HepG2 (cell line): ENCODE results near the gene PHKG1. TPM values are rescaled to one million over a fixed set of nuclear protein-coding genes. Genes with fewer than 3 reads are reported as not detected.

ENCODE experiments used
- AGO2 ChIP-seq: fragments of 200-400 bp; formaldehyde crosslinking; optimal IDR thresholded peaks from 2 replicates; pipeline ENCODE3; 2017; ENCODE audit warnings: mild to moderate bottlenecking, low read depth, low read length, moderate library complexity
- CEBPB ChIP-seq: IDR thresholded peaks from 2 replicates; pipeline ENCODE4 v1.6.1; 2011; ENCODE audit warnings: low read depth, low read length, improper control_type of control experiment, borderline replicate concordance
- FOXK2 ChIP-seq: fragments of 450-650 bp; IDR thresholded peaks from 2 replicates; pipeline ENCODE4 v1.6.1; 2016
- GATAD1 ChIP-seq: IDR thresholded peaks from 2 replicates; pipeline ENCODE4 v1.6.1; 2016; ENCODE audit warnings: missing genetic modification reagents, missing compliant biosample characterization
- IRX3 ChIP-seq: sonication (generic); formaldehyde crosslinking; IDR thresholded peaks from 2 replicates; pipeline ENCODE4 v1.8.1; 2023; ENCODE audit warnings: mild to moderate bottlenecking, low read depth, missing genetic modification reagents, borderline replicate concordance
- MED13 ChIP-seq: sonication (generic); formaldehyde crosslinking; IDR thresholded peaks from 2 replicates; pipeline ENCODE4 v1.5.0; 2020; ENCODE audit warnings: missing genetic modification reagents
- RORA ChIP-seq: sonication (generic); formaldehyde crosslinking; IDR thresholded peaks from 2 replicates; pipeline ENCODE4 v1.5.0; 2020; ENCODE audit warnings: mild to moderate bottlenecking, missing genetic modification reagents, moderate library complexity
- SP140L ChIP-seq: sonication (generic); formaldehyde crosslinking; IDR thresholded peaks from 2 replicates; pipeline ENCODE4 v1.4.0; 2020; ENCODE audit warnings: missing genetic modification reagents, borderline replicate concordance
- SRSF4 ChIP-seq: fragments of 200-400 bp; formaldehyde crosslinking; IDR thresholded peaks from one replicate; pipeline ENCODE4 v1.6.1; 2018; ENCODE audit warnings: mild to moderate bottlenecking, low read depth, low read length, moderate library complexity; ENCODE audit not compliant: poor library complexity, severe bottlenecking
- THAP11 ChIP-seq: IDR thresholded peaks from 2 replicates; pipeline ENCODE4 v1.6.1; 2016; ENCODE audit warnings: missing biosample characterization, missing genetic modification reagents
- TOPORS ChIP-seq: sonication (generic); formaldehyde crosslinking; IDR thresholded peaks from 2 replicates; pipeline ENCODE4 v1.8.0; 2023; ENCODE audit warnings: mild to moderate bottlenecking, missing genetic modification reagents
- YEATS2 ChIP-seq: sonication (generic); formaldehyde crosslinking; IDR thresholded peaks from 2 replicates; pipeline ENCODE4 v1.4.0; 2020; ENCODE audit warnings: missing genetic modification reagents, borderline replicate concordance
- ZC3H13 ChIP-seq: sonication (generic); formaldehyde crosslinking; IDR thresholded peaks from 2 replicates; pipeline ENCODE4 v1.8.1; 2023; ENCODE audit warnings: mild to moderate bottlenecking, missing genetic modification reagents, moderate library complexity
- ZFP37 ChIP-seq: sonication (generic); formaldehyde crosslinking; IDR thresholded peaks from 2 replicates; pipeline ENCODE4 v1.4.0; 2020; ENCODE audit warnings: missing genetic modification reagents, borderline replicate concordance
- ZNF672 ChIP-seq: sonication (generic); formaldehyde crosslinking; IDR thresholded peaks from 2 replicates; pipeline ENCODE4 v1.8.1; 2022; ENCODE audit warnings: missing genetic modification reagents
- ZNF75D ChIP-seq: sonication (generic); formaldehyde crosslinking; IDR thresholded peaks from 2 replicates; pipeline ENCODE4 v1.8.1; 2023; ENCODE audit warnings: missing genetic modification reagents, mild to moderate bottlenecking, borderline replicate concordance
- ZNF883 ChIP-seq: sonication (generic); formaldehyde crosslinking; IDR thresholded peaks from 2 replicates; pipeline ENCODE4 v1.5.1; 2020; ENCODE audit warnings: mild to moderate bottlenecking, missing genetic modification reagents; ENCODE audit errors: not compliant biosample characterization
- polyA plus RNA-seq, 8 experiments: library from polyadenylated mRNA; depleted of rRNA in 3 of 8; stranded (reverse) in 7 of 8; unstranded in 1 of 8; fragments of >200 nt; fragmentation: Illumina TruSeq in 4 of 8; extraction: Trizol in 4 of 8; gene quantifications; 2 replicates each; pipeline versions ENCODE4 v1.2.1 to v1.2.3, GENCODE V29; 2011 to 2016; ENCODE audit warnings: low read depth in 4 of 8, missing spikeins in 1 of 8, mixed read lengths in 1 of 8; ENCODE audit not compliant: insufficient read depth in 1 of 8
- total RNA-seq, 5 experiments: library from RNA; depleted of rRNA; stranded (reverse); fragments of >200 nt; fragmentation: Illumina TruSeq; extraction: Trizol; gene quantifications; 2 replicates each; pipeline ENCODE4 v1.2.3, GENCODE V29; 2016; ENCODE audit warnings: low read depth in 1 of 5
- TF ChIP-seq, protein P1 (sequence below): sonication (generic); formaldehyde crosslinking; IDR thresholded peaks from 2 replicates; pipeline ENCODE4 v1.5.1; 2020; ENCODE audit warnings: missing genetic modification reagents, mild to moderate bottlenecking, borderline replicate concordance
- TF ChIP-seq, protein P2 (sequence below): sonication (generic); formaldehyde crosslinking; IDR thresholded peaks from 2 replicates; pipeline ENCODE4 v1.9.0; 2021; ENCODE audit warnings: missing genetic modification reagents, borderline replicate concordance
- TF ChIP-seq, protein P3 (sequence below): sonication (generic); formaldehyde crosslinking; IDR thresholded peaks from 2 replicates; pipeline ENCODE4 v1.8.1; 2023; ENCODE audit warnings: missing genetic modification reagents, inconsistent platforms, borderline replicate concordance
- TF ChIP-seq, protein P4 (sequence below): sonication (generic); formaldehyde crosslinking; conservative IDR thresholded peaks from 2 replicates; pipeline ENCODE4 v1.8.0; 2022; ENCODE audit warnings: low read depth, missing genetic modification reagents
- TF ChIP-seq, protein P5 (sequence below): sonication (generic); formaldehyde crosslinking; IDR thresholded peaks from 2 replicates; pipeline ENCODE4 v1.4.0; 2020; ENCODE audit warnings: mild to moderate bottlenecking, missing genetic modification reagents

PHKG1 gene
- total and polyA plus RNA-seq, 2 of the 13 experiments (the other 11 are each of a cell fraction or from before 2014, with no cell fraction given): 0.44 to 0.71 TPM

DNA sequence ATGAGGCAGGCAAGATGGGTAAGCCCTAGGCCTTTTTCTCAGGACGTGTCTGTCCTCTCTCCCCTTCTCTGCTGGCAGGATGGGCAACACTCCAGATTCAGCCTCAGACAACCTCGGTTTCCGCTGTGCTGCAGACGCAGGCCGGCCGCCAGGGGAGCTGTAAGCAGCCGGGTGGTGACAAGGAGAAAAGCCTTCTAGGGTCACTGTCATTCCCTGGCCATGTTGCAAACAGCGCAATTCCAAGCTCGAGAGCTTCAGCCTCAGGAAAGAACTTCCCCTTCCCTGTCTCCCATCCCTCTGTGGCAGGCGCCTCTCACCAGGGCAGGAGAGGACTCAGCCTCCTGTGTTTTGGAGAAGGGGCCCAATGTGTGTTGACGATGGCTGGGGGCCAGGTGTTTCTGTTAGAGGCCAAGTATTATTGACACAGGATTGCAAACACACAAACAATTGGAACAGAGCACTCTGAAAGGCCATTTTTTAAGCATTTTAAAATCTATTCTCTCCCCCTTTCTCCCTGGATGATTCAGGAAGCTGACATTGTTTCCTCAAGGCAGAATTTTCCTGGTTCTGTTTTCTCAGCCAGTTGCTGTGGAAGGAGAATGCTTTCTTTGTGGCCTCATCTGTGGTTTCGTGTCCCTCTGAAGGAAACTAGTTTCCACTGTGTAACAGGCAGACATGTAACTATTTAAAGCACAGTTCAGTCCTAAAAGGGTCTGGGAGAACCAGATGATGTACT, 13.1 kb downstream of the PHKG1 start (continued):
- TF ChIP-seq, protein P1, sequence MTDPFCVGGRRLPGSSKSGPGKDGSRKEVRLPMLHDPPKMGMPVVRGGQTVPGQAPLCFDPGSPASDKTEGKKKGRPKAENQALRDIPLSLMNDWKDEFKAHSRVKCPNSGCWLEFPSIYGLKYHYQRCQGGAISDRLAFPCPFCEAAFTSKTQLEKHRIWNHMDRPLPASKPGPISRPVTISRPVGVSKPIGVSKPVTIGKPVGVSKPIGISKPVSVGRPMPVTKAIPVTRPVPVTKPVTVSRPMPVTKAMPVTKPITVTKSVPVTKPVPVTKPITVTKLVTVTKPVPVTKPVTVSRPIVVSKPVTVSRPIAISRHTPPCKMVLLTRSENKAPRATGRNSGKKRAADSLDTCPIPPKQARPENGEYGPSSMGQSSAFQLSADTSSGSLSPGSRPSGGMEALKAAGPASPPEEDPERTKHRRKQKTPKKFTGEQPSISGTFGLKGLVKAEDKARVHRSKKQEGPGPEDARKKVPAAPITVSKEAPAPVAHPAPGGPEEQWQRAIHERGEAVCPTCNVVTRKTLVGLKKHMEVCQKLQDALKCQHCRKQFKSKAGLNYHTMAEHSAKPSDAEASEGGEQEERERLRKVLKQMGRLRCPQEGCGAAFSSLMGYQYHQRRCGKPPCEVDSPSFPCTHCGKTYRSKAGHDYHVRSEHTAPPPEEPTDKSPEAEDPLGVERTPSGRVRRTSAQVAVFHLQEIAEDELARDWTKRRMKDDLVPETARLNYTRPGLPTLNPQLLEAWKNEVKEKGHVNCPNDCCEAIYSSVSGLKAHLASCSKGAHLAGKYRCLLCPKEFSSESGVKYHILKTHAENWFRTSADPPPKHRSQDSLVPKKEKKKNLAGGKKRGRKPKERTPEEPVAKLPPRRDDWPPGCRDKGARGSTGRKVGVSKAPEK: no peak
- TF ChIP-seq ZC3H13 (no peak), MED13 (no peak), THAP11 (CRISPR knock-in tag) (no peak), ZNF672 (no peak), ZFP37 (CRISPR knock-in tag) (no peak), ZNF883 (CRISPR knock-in tag) (no peak), AGO2 (no peak), SP140L (CRISPR knock-in tag) (no peak), YEATS2 (CRISPR knock-in tag) (no peak), CEBPB (no peak; the same call in 1 of the 2 replicates), RORA (no peak), IRX3 (CRISPR knock-in tag) (no peak), FOXK2 (no peak), TOPORS (CRISPR knock-in tag) (no peak), SRSF4 (no peak), GATAD1 (CRISPR knock-in tag) (no peak), ZNF75D (no peak)
- TF ChIP-seq, protein P2, sequence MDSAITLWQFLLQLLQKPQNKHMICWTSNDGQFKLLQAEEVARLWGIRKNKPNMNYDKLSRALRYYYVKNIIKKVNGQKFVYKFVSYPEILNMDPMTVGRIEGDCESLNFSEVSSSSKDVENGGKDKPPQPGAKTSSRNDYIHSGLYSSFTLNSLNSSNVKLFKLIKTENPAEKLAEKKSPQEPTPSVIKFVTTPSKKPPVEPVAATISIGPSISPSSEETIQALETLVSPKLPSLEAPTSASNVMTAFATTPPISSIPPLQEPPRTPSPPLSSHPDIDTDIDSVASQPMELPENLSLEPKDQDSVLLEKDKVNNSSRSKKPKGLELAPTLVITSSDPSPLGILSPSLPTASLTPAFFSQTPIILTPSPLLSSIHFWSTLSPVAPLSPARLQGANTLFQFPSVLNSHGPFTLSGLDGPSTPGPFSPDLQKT: no peak
- TF ChIP-seq, protein P3, sequence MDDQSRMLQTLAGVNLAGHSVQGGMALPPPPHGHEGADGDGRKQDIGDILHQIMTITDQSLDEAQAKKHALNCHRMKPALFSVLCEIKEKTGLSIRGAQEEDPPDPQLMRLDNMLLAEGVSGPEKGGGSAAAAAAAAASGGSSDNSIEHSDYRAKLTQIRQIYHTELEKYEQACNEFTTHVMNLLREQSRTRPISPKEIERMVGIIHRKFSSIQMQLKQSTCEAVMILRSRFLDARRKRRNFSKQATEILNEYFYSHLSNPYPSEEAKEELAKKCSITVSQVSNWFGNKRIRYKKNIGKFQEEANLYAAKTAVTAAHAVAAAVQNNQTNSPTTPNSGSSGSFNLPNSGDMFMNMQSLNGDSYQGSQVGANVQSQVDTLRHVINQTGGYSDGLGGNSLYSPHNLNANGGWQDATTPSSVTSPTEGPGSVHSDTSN (CRISPR knock-in tag): no peak
- TF ChIP-seq, protein P4, sequence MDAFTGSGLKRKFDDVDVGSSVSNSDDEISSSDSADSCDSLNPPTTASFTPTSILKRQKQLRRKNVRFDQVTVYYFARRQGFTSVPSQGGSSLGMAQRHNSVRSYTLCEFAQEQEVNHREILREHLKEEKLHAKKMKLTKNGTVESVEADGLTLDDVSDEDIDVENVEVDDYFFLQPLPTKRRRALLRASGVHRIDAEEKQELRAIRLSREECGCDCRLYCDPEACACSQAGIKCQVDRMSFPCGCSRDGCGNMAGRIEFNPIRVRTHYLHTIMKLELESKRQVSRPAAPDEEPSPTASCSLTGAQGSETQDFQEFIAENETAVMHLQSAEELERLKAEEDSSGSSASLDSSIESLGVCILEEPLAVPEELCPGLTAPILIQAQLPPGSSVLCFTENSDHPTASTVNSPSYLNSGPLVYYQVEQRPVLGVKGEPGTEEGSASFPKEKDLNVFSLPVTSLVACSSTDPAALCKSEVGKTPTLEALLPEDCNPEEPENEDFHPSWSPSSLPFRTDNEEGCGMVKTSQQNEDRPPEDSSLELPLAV (CRISPR knock-in tag): no peak
- TF ChIP-seq, protein P5, sequence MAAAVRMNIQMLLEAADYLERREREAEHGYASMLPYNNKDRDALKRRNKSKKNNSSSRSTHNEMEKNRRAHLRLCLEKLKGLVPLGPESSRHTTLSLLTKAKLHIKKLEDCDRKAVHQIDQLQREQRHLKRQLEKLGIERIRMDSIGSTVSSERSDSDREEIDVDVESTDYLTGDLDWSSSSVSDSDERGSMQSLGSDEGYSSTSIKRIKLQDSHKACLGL (CRISPR knock-in tag): no peak
